Bone marrow (tissue), 2 donors: ENCODE data around the gene SLC23A2.
A peak's percentile ranks its signal among the peaks of the same experiment; 100 is the strongest.

Source experiments
- DNase-seq, 2 donors: peaks; one replicate each; lab custom pipeline; 2025; lab: John Stamatoyannopoulos, UW

Gene SLC23A2

GRCh38 chr20:4813863-4814695, 187.2 kb downstream of the SLC23A2 start:
- DNase-seq: peak; percentile 71 to 81

GRCh38 chr20:4813076-4813862, 188.0 kb downstream of the SLC23A2 start:
- DNase-seq: peak in 1 of 2 donors; percentile 47

GRCh38 chr20:4812641-4813075, 188.7 kb downstream of the SLC23A2 start:
- DNase-seq: no peak

GRCh38 chr20:4812216-4812615, 189.1 kb downstream of the SLC23A2 start:
- DNase-seq: no peak

- peak; percentile 59 to 92 for DNase-seq
These were observed 189.6 kb downstream of the SLC23A2 start for GRCh38 chr20:4811661-4812181.

GRCh38 chr20:4811257-4811656, 190.1 kb downstream of the SLC23A2 start:
- no peak for DNase-seq

GRCh38 chr20:4810426-4811019, 190.8 kb downstream of the SLC23A2 start:
- no peak for DNase-seq

GRCh38 chr20:4809707-4810106, 191.6 kb downstream of the SLC23A2 start:
- no peak for DNase-seq

GRCh38 chr20:4808872-4809271, 192.4 kb downstream of the SLC23A2 start:
- no peak for DNase-seq

GRCh38 chr20:4805663-4806449, 195.5 kb downstream of the SLC23A2 start:
- no peak for DNase-seq

- DNase-seq: no peak
These were observed 198.8 kb downstream of the SLC23A2 start for GRCh38 chr20:4802527-4802926.
